Inferior parietal cortex (tissue), 1 donor: ENCODE measurements around the gene MAPK8.

Source experiments
- DNase-seq: peaks from one replicate; pipeline ENCODE4 v3.0.0-alpha.2; 2016; ENCODE audit errors: extremely low spot score

The MAPK8 gene

DNA sequence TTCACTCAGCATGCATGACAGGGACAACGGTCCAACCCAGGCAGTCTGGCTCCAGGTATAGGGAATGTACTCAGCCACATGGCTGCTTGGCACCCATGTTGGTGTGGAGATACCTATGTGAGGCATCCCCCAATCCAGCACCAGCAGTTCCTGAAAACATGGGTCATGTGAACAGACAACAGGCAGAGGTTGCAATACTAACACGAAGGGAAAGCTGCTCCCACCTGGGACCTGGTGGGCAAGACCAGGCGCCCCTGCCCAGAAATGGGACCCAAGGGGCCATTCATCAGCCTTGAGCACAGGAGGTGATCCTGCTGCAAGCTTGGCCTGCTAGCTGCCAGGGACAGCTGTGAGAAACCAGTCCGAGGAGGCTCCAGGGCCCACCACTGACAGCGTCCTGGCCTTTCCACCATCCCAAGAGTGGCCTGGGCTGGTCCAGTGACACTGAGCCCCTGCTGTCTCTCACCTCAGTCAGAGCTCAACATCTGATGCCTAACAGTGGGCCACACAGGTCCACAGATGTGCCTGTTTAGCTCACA, 156.1 kb downstream of the MAPK8 start:
- no peak for DNase-seq

DNA sequence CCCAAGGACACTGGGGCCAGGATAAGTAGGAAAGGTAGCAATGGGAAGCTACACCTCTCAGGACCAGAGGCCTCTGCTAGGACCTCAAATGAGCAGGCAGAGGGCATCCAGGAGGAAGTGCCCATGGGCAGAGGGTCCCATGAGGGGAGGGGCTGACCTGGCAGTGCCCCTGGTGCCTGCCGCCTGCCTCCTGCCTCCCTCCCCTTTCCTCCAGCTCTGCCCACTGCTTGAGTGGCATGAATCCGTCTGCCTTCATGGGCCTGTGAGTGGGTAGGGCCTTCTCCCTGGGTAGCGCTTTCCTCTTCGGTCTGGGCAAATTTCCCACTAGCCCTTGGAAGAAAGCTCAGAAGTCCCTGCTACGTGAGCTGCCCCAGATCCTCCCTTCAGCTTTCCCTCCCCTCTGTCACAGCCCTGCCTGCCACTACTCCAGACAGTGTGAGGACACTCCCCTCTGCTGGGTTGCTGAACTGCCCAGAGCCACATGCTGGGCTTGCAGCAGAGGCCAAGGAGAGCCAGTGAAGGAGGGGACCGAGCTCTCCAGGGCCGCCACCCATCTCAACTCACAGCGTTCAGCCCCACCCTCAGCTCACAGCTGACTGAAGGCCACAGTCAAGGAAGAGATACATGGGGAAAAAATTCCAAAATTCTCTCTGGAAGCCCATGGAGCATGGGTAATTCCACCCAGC, 157.0 kb downstream of the MAPK8 start:
- DNase-seq = no peak

- no peak for DNase-seq
Measured at GRCh38 chr10:48464121-48464870, 157.8 kb downstream of the MAPK8 start.

DNA sequence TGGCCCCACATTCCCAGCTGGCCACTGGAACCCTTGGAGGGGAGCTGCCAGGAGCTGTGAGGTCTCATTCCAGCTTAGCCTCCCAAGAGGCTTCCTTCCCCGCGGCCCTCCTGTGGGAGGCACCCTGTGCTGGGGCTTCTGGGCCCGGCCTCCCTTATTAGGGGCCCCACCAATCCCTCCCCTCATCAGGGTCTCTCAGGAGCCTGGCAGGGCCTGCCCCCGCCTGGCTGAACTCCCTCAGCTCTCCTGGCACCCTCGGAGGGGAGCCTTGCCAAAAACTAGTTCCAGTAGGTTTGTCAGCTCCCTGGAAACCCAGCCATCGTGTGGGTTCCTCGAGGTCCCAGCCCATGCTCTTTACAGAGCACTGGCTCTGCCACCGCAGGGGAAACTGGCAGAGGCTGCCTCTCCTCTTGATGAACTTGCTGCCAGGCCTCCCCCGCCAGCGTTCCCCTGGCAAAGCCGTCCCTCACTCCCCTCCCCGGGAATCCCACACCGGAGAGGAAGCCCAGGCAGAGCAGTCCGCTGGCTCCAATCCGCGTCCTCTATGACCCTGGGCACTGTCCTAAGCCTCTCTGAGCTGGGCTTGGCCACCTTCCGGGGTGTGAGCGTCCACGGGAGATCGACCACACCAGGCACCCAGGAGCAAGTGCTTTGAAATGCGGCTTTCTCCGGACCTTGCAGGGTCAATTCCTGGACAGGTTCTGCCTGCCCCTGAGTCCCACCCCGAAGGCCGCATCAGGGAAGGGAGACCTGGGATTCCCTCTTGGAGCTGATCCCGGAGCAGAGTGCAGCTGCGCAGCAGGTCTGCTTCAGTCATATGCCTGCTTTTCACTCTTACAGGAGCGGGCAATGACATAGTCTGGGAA, 158.6 kb downstream of the MAPK8 start:
- DNase-seq = no peak

DNA sequence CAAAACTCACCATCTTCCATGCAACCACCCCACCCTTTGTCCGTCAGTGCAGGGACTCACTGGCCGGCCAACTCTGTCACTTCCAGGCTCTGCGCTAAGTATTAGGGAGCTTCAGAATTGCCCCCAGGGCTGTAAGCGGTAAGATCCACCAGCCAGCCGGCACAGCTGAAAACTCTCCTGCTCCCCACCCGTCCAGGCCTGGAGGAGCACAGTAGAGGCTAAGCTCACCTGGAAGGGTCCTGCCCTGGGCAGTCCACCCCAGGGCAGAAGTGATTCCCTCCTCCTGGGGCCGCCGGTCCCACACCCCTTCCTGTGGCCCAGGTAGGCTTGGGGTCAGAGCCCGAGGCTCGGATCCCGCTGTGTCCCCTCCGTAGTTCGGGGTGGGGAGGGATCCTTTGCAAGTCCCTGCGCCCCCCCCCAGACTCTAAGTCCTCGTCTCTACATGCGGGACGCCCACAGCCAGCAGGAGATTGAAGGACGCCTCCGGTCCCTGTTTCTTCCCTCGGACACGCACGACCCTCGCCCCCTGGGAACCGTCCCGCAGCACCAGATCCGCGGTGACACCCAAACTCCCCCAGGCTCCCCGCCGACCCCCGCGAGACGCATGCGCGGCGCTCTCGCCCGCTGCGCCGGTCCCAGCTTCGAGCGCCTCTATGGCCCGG, 159.5 kb downstream of the MAPK8 start:
- no peak for DNase-seq

DNA sequence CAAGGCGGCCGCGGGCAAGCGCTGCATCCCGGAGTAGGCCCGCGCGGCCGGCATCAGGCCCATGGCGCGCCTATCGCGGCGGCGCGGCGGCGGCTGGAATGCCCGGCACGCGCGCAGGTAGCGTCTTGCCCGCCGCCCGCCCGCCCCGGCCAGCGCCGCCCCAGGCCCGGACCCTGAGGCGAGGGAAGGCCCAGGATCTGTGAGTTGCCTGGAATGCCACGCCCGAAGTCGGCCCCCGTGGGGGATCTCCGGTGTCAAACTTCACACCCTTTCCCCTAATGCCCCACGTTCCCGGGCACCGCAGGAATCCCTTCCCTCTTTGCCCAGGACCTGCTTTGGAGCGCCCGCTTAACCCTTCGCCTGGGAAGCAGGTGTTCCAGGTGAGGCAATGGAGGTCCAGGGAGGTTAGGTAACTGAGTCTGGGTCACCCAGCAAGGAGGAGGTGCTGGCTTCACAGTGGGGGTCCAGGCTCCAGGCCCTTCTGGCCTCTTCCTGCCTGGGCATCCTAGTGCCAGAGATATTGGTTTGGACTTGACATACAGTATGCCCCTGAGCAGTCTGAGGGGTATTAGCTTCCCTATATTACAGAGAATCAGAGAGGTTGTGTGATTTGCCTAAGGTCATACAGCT, 160.2 kb downstream of the MAPK8 start:
- DNase-seq = no peak

- no peak for DNase-seq
Measured at GRCh38 chr10:48467669-48468068, 161.2 kb downstream of the MAPK8 start.

DNA sequence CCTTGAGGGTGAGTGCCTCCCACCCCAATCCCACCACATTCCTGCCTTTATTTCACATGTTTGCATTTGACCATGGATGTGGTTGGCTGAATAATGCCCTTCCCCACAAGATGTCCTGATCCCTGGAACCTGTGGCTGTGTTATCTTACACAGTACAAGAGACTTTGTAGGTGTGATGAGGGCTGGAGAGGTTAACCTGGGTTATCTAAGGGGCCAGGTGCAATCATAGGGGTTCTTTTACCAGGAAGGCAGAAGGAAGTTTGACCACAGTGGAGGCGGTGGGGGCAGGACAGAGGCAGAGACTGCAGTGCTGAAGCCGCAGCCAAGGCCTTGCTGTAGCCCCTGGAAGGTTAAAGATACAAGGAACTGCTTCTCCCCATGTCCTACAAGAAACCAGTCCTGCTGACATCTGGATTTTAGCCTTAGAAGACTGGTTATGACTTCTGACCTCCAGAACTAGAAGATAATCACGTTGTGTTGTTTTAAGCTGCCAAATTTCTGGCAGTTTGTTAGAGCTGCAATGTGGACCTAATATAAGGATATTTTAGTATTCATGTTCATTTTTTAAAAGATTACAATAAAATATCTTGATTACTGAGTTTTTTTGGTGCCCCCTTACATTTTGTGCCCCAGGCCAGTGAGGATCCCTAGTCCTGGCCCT, 161.8 kb downstream of the MAPK8 start:
- DNase-seq = no peak

DNA sequence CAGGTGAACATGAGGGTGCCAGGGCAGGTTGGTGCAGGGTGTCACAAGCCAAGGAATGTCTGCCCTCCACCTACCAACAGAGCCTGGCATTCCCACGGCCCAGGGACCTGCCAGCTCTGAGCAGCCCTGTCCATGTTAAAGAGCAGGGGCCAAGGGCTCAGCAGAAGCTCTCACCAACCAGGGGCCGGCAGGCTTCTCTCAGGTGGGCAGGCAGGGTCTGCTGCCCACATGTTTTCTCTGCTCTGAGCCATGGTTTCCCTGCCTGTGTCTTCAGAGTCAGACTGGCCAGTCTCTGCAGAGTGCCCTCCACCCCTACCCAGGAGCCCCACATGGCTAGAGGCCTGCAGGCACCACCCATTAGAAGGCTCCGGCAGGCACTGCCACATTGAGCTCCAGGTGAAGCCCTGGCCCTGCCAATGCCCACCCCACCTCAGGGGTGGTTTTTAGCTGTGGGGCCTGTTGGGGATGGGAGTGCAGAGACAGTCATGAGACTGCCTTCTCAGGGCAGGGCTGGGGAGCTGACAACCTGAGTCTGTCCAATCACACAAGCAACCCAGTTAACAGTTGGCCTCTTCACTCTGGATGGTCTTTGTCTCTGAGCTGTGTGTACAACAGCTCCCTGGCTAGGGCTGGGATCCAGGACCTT, 162.5 kb downstream of the MAPK8 start:
- no peak for DNase-seq

DNA sequence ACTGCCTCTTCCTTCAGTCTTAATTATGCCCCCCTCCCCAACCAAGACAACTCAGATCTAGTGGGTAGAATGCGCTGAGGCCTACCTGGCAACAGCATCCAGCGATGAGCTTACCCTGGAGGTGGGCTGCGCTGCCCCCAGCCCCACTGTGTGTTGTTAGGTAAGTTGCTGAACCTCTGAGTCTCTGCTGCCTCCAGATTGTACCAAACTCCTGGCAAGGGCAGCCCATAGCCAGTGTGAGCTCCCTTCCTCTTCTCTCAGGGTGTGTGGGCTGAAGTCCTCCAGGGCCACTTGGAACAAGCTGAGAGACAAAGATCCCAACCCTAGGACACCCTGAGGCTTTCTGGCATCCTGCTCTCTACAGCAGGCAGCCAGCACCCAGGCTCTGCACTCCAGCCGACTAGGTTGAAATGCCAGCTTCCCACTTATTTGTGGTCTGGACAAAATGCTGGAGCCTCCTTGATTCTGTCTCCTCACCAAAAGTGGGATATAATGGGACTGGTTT, 163.1 kb downstream of the MAPK8 start:
- DNase-seq = no peak

DNA sequence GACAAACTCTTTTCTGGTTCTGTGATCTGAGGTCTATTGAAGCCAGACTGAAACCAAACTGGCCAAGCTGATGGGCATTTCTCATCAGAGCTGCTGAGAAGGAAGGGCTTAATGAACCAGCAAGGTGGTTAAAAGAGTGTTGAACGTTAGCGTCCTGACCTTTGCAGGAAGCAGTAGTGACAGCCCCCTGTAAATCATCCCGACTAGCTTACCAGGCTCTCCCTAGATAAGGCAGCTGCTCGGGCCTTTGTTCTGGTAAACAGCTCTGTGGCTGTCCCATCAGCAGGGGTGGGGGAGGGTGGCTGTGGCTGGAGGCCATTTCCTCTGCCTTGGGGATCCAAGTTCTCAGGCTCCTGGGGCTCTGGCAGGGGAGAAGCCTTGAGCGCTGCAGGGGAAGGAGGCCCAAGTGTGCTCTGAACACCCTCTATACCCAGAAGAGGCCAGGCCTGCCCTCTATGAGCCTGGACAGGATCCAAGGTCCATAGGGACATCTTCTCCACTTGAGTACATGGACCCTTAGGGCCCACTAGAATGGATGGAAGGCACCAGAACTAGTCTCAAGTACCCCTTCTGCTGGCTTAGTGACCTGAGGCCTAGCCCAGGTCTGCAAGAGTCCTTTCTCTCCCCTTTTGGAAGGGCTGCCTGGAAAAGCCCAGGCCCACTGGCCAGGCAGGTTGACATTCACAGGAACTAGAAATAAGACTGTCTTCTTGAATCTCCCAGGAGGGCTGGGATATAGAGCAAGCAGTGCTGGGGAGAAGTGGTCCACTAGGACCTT, 163.8 kb downstream of the MAPK8 start:
- DNase-seq = peak; percentile 45

- DNase-seq = no peak
Measured at GRCh38 chr10:48470893-48471805, 164.7 kb downstream of the MAPK8 start.

- no peak for DNase-seq
Measured at GRCh38 chr10:48472501-48473069, 166.1 kb downstream of the MAPK8 start.

- no peak for DNase-seq
Measured at GRCh38 chr10:48473704-48474103, 167.2 kb downstream of the MAPK8 start.

- no peak for DNase-seq
Measured at GRCh38 chr10:48474765-48475365, 168.4 kb downstream of the MAPK8 start.

DNA sequence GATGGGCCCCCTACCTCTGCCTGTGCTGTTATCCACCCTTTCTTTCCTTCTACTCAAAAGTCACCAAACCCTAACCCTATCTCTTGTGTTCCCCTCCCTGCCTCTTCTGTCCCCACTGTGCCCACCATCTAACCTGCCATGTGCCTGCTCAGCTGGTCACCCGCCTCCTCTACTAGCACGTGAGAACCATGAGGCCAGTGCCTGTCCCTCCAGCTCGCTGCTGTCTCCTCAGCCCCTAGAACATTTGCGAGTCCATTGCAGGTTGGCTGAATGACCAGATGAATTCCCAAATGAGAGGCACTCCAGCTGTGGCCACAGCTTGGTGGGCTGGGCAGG, 169.4 kb downstream of the MAPK8 start:
- DNase-seq = no peak

DNA sequence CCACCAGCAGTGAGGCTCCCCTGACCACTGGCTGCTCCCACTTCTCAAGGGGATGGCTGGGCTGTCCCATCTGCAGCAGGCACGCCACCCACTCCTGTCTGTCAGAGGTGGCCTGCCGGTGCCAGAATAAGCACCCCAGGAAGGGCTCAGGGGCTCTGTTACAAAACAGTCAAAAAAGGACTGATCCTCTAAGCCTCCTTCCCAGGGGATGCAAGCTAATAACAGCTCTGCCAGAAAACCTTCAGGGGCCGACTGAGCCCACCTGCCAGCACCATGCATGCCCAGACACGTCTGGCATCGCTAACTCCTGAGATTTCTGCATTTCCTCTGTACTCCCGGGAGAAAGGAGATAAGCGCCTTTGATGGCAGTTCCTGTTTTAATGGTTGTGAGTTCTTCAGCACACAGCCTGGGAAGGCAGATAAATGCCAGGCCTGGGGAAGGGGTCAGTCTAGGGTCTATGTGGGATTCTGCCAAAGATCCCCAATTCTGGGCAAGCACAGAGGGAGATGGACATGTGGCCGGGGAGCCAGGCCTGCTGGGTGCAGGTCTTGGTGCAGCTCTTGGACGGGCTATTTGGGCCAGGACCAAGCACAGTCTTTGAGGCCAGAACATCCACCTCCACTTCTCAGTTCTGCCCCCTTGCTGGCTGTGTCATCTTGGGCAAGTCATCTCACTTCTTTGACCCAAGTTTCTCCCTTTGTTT, 170.0 kb downstream of the MAPK8 start:
- DNase-seq = no peak
